ENCODE results near the gene SYT4.

The SYT4 gene

GRCh38 chr18:43275546-43275945 is 1.7 kb downstream of the SYT4 start:
- Histone ChIP-seq H3K4me3 (ENCODE audit: low read length) (no peak overlapping the region), H3K9me3 (replicated peaks; ENCODE audit: low read length) (no peaks in the 10 kb centered on the region), H3K36me3 (ENCODE audit: insufficient read depth, low read length) (no peaks in the 10 kb centered on the region), H3K4me1 (ENCODE audit: control insufficient read depth, insufficient read depth, low read length) (no peaks in the 10 kb centered on the region), H3K9ac (ENCODE audit: low read depth, low read length) (no peak overlapping the region), H3K27me3 (ENCODE audit: control insufficient read depth, insufficient read depth, low read length) (peaks cover 4% of the 10 kb centered on the region), H3K4me2 (ENCODE audit: low read length) (no peak overlapping the region)

GRCh38 chr18:43274526-43274925 is 2.8 kb downstream of the SYT4 start:
- no peaks in the 10 kb centered on the region for H3K4me1 ChIP-seq (ENCODE audit: control insufficient read depth, insufficient read depth, low read length)
- H3K27me3 ChIP-seq (ENCODE audit: control insufficient read depth, insufficient read depth, low read length), result peaks cover 4% of the 10 kb centered on the region
- H3K36me3 ChIP-seq (ENCODE audit: insufficient read depth, low read length), result no peaks in the 10 kb centered on the region
- H3K4me3 ChIP-seq (ENCODE audit: low read length), result no peak overlapping the region
- H3K9ac ChIP-seq (ENCODE audit: low read depth, low read length), result no peak overlapping the region
- no peaks in the 10 kb centered on the region for H3K9me3 ChIP-seq (replicated peaks; ENCODE audit: low read length)
- H3K4me2 ChIP-seq (ENCODE audit: low read length), result no peak overlapping the region

GRCh38 chr18:43271593-43272432 is 5.5 kb downstream of the SYT4 start:
- Histone ChIP-seq H3K9me3 (replicated peaks; ENCODE audit: low read length) (no peaks in the 10 kb centered on the region), H3K4me2 (ENCODE audit: low read length) (no peak overlapping the region), H3K4me3 (ENCODE audit: low read length) (no peak overlapping the region), H3K4me1 (ENCODE audit: control insufficient read depth, insufficient read depth, low read length) (no peaks in the 10 kb centered on the region), H3K36me3 (ENCODE audit: insufficient read depth, low read length) (no peaks in the 10 kb centered on the region), H3K27me3 (ENCODE audit: control insufficient read depth, insufficient read depth, low read length) (no peaks in the 10 kb centered on the region), H3K9ac (ENCODE audit: low read depth, low read length) (no peak overlapping the region)

- Histone ChIP-seq H3K4me1 (ENCODE audit: control insufficient read depth, insufficient read depth, low read length) (no peaks in the 10 kb centered on the region), H3K36me3 (ENCODE audit: insufficient read depth, low read length) (no peaks in the 10 kb centered on the region), H3K9ac (ENCODE audit: low read depth, low read length) (no peak overlapping the region), H3K27me3 (ENCODE audit: control insufficient read depth, insufficient read depth, low read length) (no peaks in the 10 kb centered on the region), H3K4me3 (ENCODE audit: low read length) (no peak overlapping the region), H3K4me2 (ENCODE audit: low read length) (no peak overlapping the region), H3K9me3 (replicated peaks; ENCODE audit: low read length) (no peaks in the 10 kb centered on the region)
Measured at GRCh38 chr18:43267818-43268217, 9.5 kb downstream of the SYT4 start.

- no peaks in the 10 kb centered on the region for H3K36me3 ChIP-seq (ENCODE audit: insufficient read depth, low read length)
- no peaks in the 10 kb centered on the region for H3K4me1 ChIP-seq (ENCODE audit: control insufficient read depth, insufficient read depth, low read length)
- no peaks in the 10 kb centered on the region for H3K9me3 ChIP-seq (replicated peaks; ENCODE audit: low read length)
- no peaks in the 10 kb centered on the region for H3K27me3 ChIP-seq (ENCODE audit: control insufficient read depth, insufficient read depth, low read length)
- H3K4me2 ChIP-seq (ENCODE audit: low read length), result no peak overlapping the region
- no peak overlapping the region for H3K9ac ChIP-seq (ENCODE audit: low read depth, low read length)
- H3K4me3 ChIP-seq (ENCODE audit: low read length), result no peak overlapping the region
Measured at GRCh38 chr18:43265465-43265864, 11.8 kb downstream of the SYT4 start.

- no peak overlapping the region for H3K4me2 ChIP-seq (ENCODE audit: low read length)
- H3K9ac ChIP-seq (ENCODE audit: low read depth, low read length), result no peak overlapping the region
- H3K9me3 ChIP-seq (replicated peaks; ENCODE audit: low read length), result no peaks in the 10 kb centered on the region
- H3K4me1 ChIP-seq (ENCODE audit: control insufficient read depth, insufficient read depth, low read length), result no peaks in the 10 kb centered on the region
- H3K4me3 ChIP-seq (ENCODE audit: low read length), result no peak overlapping the region
- no peaks in the 10 kb centered on the region for H3K36me3 ChIP-seq (ENCODE audit: insufficient read depth, low read length)
- H3K27me3 ChIP-seq (ENCODE audit: control insufficient read depth, insufficient read depth, low read length), result no peaks in the 10 kb centered on the region
Measured at GRCh38 chr18:43248610-43249249, 28.6 kb downstream of the SYT4 start.

- Histone ChIP-seq H3K27me3 (ENCODE audit: control insufficient read depth, insufficient read depth, low read length) (no peaks in the 10 kb centered on the region), H3K9me3 (replicated peaks; ENCODE audit: low read length) (no peaks in the 10 kb centered on the region), H3K36me3 (ENCODE audit: insufficient read depth, low read length) (no peaks in the 10 kb centered on the region), H3K9ac (ENCODE audit: low read depth, low read length) (no peak overlapping the region), H3K4me2 (ENCODE audit: low read length) (no peak overlapping the region), H3K4me3 (ENCODE audit: low read length) (no peak overlapping the region), H3K4me1 (ENCODE audit: control insufficient read depth, insufficient read depth, low read length) (no peaks in the 10 kb centered on the region)
Measured at GRCh38 chr18:43247944-43248343, 29.3 kb downstream of the SYT4 start.

GRCh38 chr18:43238429-43238828 is 38.9 kb downstream of the SYT4 start:
- no peaks in the 10 kb centered on the region for H3K27me3 ChIP-seq (ENCODE audit: control insufficient read depth, insufficient read depth, low read length)
- H3K4me1 ChIP-seq (ENCODE audit: control insufficient read depth, insufficient read depth, low read length), result no peaks in the 10 kb centered on the region
- H3K4me3 ChIP-seq (ENCODE audit: low read length), result no peak overlapping the region
- no peaks in the 10 kb centered on the region for H3K9me3 ChIP-seq (replicated peaks; ENCODE audit: low read length)
- H3K9ac ChIP-seq (ENCODE audit: low read depth, low read length), result no peak overlapping the region
- no peaks in the 10 kb centered on the region for H3K36me3 ChIP-seq (ENCODE audit: insufficient read depth, low read length)
- no peak overlapping the region for H3K4me2 ChIP-seq (ENCODE audit: low read length)

GRCh38 chr18:43236921-43237320 is 40.4 kb downstream of the SYT4 start:
- Histone ChIP-seq H3K9ac (ENCODE audit: low read depth, low read length) (no peak overlapping the region), H3K27me3 (ENCODE audit: control insufficient read depth, insufficient read depth, low read length) (no peaks in the 10 kb centered on the region), H3K4me2 (ENCODE audit: low read length) (no peak overlapping the region), H3K4me3 (ENCODE audit: low read length) (no peak overlapping the region), H3K36me3 (ENCODE audit: insufficient read depth, low read length) (no peaks in the 10 kb centered on the region), H3K4me1 (ENCODE audit: control insufficient read depth, insufficient read depth, low read length) (no peaks in the 10 kb centered on the region), H3K9me3 (replicated peaks; ENCODE audit: low read length) (no peaks in the 10 kb centered on the region)

GRCh38 chr18:43234889-43235288 is 42.4 kb downstream of the SYT4 start:
- no peak overlapping the region for H3K4me2 ChIP-seq (ENCODE audit: low read length)
- no peaks in the 10 kb centered on the region for H3K27me3 ChIP-seq (ENCODE audit: control insufficient read depth, insufficient read depth, low read length)
- no peaks in the 10 kb centered on the region for H3K4me1 ChIP-seq (ENCODE audit: control insufficient read depth, insufficient read depth, low read length)
- no peaks in the 10 kb centered on the region for H3K36me3 ChIP-seq (ENCODE audit: insufficient read depth, low read length)
- no peak overlapping the region for H3K4me3 ChIP-seq (ENCODE audit: low read length)
- H3K9me3 ChIP-seq (replicated peaks; ENCODE audit: low read length), result no peaks in the 10 kb centered on the region
- no peak overlapping the region for H3K9ac ChIP-seq (ENCODE audit: low read depth, low read length)

- Histone ChIP-seq H3K4me2 (ENCODE audit: low read length) (no peak overlapping the region), H3K9me3 (replicated peaks; ENCODE audit: low read length) (no peaks in the 10 kb centered on the region), H3K9ac (ENCODE audit: low read depth, low read length) (no peak overlapping the region), H3K36me3 (ENCODE audit: insufficient read depth, low read length) (no peaks in the 10 kb centered on the region), H3K4me1 (ENCODE audit: control insufficient read depth, insufficient read depth, low read length) (no peaks in the 10 kb centered on the region), H3K27me3 (ENCODE audit: control insufficient read depth, insufficient read depth, low read length) (no peaks in the 10 kb centered on the region), H3K4me3 (ENCODE audit: low read length) (no peak overlapping the region)
Measured at GRCh38 chr18:43222501-43222900, 54.8 kb downstream of the SYT4 start.

GRCh38 chr18:43220691-43221090 is 56.6 kb downstream of the SYT4 start:
- H3K4me3 ChIP-seq (ENCODE audit: low read length), result no peak overlapping the region
- no peaks in the 10 kb centered on the region for H3K36me3 ChIP-seq (ENCODE audit: insufficient read depth, low read length)
- H3K9ac ChIP-seq (ENCODE audit: low read depth, low read length), result no peak overlapping the region
- no peaks in the 10 kb centered on the region for H3K27me3 ChIP-seq (ENCODE audit: control insufficient read depth, insufficient read depth, low read length)
- no peaks in the 10 kb centered on the region for H3K4me1 ChIP-seq (ENCODE audit: control insufficient read depth, insufficient read depth, low read length)
- H3K9me3 ChIP-seq (replicated peaks; ENCODE audit: low read length), result no peaks in the 10 kb centered on the region
- no peak overlapping the region for H3K4me2 ChIP-seq (ENCODE audit: low read length)

Measured in skeletal muscle satellite cell (primary cell).